ENCODE results near the gene RPTOR. TPM values are rescaled to one million over a fixed set of nuclear protein-coding genes. Genes with fewer than 3 reads are reported as not detected.
"Not testable (repeated sequence)": the region's sequence is repeated elsewhere in the genome, so short reads cannot be mapped to it uniquely, and the experiment has no call there.

RPTOR gene
- total RNA-seq, 1 donor from 2014 or later, result 66.7 TPM

DNA sequence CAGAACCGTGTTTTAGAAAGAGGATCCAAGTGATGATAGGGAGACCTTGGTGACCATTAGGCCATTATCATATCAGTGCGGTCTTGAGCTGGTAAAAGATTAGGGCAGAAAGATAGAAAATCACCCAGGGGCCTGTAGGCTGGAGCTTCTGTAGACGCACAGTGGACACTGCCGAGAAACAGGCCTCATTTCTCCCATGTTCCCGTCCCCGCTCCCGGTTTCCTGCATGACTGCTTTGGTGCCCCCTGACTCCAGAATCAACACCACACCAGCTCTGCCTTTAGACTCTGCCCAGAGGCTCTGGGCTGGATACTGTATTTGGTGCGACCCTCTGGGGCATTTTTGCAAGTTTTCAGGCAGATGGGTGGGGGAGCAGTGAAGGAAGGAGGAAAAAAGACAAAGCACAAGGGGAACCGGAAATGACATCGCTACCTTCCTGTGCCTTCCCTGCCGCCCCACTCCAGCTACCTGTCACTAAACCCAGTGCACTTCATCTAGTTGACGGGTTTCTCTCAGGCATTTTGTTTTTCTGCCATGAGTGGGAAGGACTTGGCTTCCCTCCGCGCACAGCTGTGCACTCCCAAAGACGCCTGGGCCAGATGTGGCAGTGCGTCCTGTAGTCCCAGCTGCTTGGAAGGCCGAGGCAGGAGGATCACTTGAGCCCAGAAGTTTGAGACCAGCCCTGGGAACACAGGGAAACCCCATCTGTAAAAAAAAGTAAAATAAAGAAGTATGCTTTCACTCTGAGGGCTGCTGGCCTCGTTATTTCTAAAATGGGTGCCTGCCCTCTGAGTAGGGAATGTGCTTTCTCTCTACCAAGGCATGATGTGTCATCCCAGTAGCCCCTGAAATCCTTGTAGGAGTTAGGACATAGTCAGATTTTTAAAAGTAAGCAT is 214.1 kb downstream of the RPTOR start:
- DNase-seq (ENCODE audit: low spot score), result no peak
- no peaks in the 10 kb centered on the region for H3K27me3 Mint-ChIP-seq (ENCODE audit: insufficient read depth)
- H3K9me3 Mint-ChIP-seq, result no peaks in the 10 kb centered on the region
- intact Hi-C loops (cut with micrococcal nuclease), result no loop called here
- H3K36me3 Mint-ChIP-seq (ENCODE audit: low read depth), result peaks cover 58% of the 10 kb centered on the region
- peak overlapping the region; percentile 94 for H3K27ac Mint-ChIP-seq
- peaks cover 84% of the 10 kb centered on the region for H3K4me1 Mint-ChIP-seq (ENCODE audit: low read depth)
- H3K4me3 Mint-ChIP-seq, result peak overlapping the region; percentile 37

GRCh38 chr17:80759377-80759673 is 214.7 kb downstream of the RPTOR start:
- H3K27me3 Mint-ChIP-seq (ENCODE audit: insufficient read depth), result no peaks in the 10 kb centered on the region
- no peak for DNase-seq (ENCODE audit: low spot score)
- H3K27ac Mint-ChIP-seq, result peak overlapping the region; percentile 94
- peaks cover 81% of the 10 kb centered on the region for H3K4me1 Mint-ChIP-seq (ENCODE audit: low read depth)
- peak overlapping the region; percentile 43 for H3K4me3 Mint-ChIP-seq
- H3K36me3 Mint-ChIP-seq (ENCODE audit: low read depth), result peaks cover 52% of the 10 kb centered on the region
- H3K9me3 Mint-ChIP-seq, result no peaks in the 10 kb centered on the region
- intact Hi-C loops (cut with micrococcal nuclease), result no loop called here

GRCh38 chr17:80760511-80760911 is 215.9 kb downstream of the RPTOR start:
- no peaks in the 10 kb centered on the region for H3K27me3 Mint-ChIP-seq (ENCODE audit: insufficient read depth)
- intact Hi-C loops (cut with micrococcal nuclease), result loop anchor here (2.0 kb wide), 4 partner anchors 14 to 156 kb away; no protein-coding TSS in a partner anchor
- H3K4me3 Mint-ChIP-seq, result peak overlapping the region; percentile 15
- peaks cover 81% of the 10 kb centered on the region for H3K4me1 Mint-ChIP-seq (ENCODE audit: low read depth)
- DNase-seq (ENCODE audit: low spot score), result no peak
- H3K27ac Mint-ChIP-seq, result peak overlapping the region; percentile 99
- peaks cover 48% of the 10 kb centered on the region for H3K36me3 Mint-ChIP-seq (ENCODE audit: low read depth)
- no peaks in the 10 kb centered on the region for H3K9me3 Mint-ChIP-seq

DNA sequence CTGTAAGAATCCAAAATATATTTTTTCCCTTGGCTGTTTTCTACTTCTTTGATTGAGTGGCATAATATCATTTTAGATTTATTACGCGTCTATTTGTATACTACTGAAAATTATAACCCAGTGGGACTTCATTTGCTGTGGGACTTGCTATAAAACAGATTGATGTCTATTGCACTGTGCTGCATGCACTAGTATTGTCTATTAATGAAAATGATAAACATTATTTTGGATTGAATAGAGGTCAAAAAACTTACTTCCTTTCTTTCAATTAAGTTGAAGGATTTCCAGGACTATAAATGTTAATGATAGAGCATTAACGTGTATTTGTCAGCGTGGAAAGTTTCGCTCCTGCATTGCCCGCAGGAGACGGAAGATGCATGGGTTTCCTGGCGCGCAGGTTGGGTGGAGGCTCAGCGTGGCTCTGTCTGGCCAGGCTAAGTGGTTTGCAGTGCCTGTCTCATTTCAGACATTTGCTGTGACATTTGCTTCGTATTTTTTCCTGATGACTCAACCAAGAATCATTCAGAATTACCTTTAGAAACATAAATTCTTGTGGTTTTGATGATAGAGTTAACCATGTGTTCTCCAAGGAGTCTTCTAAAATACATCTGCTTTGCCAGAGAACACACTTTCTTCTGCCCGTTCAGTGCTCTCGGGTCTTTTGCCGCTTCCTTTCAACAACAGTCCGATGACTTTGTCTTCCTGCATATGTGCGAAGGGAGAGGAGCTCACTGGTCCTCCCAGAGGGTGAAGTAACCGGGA is 216.7 kb downstream of the RPTOR start:
- intact Hi-C loops (cut with micrococcal nuclease), result loop anchor here (1.0 to 2.0 kb wide), 10 partner anchors 14 to 186 kb away; no protein-coding TSS in a partner anchor
- H3K27me3 Mint-ChIP-seq (ENCODE audit: insufficient read depth), result no peaks in the 10 kb centered on the region
- H3K36me3 Mint-ChIP-seq (ENCODE audit: low read depth), result peaks cover 43% of the 10 kb centered on the region
- peak; percentile 71 for DNase-seq (ENCODE audit: low spot score)
- peaks cover 81% of the 10 kb centered on the region for H3K4me1 Mint-ChIP-seq (ENCODE audit: low read depth)
- peak overlapping the region; percentile 99 for H3K27ac Mint-ChIP-seq
- H3K9me3 Mint-ChIP-seq, result no peaks in the 10 kb centered on the region
- H3K4me3 Mint-ChIP-seq, result peak overlapping the region; percentile 77

DNA sequence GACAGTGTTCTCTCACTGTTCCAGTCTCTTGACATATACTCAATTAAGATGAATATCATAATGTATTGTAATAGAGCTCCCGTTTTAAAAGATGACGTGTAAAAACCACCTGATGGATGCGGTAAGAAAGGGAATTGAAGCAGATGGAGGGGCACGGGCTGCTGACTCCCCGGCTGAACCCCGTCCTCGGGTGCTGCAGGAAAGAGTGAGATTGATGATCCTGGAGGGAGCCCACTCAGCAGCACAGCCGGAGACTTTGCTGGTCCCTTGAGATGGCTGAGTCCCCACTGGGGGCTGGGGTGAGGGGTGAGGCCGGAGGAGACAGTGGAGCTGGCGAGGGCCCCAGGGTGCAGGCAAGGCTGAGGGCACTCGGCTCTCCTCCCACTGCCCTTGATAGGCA is 217.4 kb downstream of the RPTOR start:
- peaks cover 82% of the 10 kb centered on the region for H3K4me1 Mint-ChIP-seq (ENCODE audit: low read depth)
- intact Hi-C loops (cut with micrococcal nuclease), result no loop called here

DNA sequence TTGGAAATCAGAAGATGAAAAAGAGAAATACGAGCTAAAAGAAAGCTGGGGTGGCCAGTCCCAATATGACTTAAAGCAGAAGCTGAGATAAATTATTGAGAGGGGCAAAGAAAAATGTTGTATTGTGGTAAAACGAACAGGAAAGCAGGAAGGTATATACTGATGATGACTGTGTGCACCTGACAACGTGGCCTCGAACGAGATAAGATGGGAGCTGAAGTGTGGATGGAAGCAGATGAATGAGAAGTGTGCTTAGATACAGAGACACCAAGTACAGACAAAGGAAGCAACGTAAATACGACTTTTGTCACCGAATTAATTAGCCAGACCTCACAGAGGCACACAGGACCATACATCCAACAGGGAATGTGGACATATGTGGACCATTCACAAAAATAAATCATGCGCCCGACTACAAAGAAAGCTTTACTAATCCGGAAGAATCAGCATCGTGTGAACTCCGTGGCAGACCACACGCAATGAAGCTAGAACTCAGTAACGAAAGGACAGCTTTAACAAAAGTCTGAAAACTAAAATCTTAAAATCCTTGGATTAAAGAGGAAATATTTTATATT is 218.7 kb downstream of the RPTOR start:
- intact Hi-C loops (cut with micrococcal nuclease), result no loop called here
- DNase-seq (ENCODE audit: low spot score), result no peak
- H3K27ac Mint-ChIP-seq, result peak overlapping the region; percentile 97
- no peaks in the 10 kb centered on the region for H3K9me3 Mint-ChIP-seq
- H3K4me3 Mint-ChIP-seq, result peak overlapping the region; percentile 48
- H3K27me3 Mint-ChIP-seq (ENCODE audit: insufficient read depth), result no peaks in the 10 kb centered on the region
- H3K4me1 Mint-ChIP-seq (ENCODE audit: low read depth), result peaks cover 75% of the 10 kb centered on the region
- H3K36me3 Mint-ChIP-seq (ENCODE audit: low read depth), result peaks cover 29% of the 10 kb centered on the region

More for the DNA sequence above, 217.4 kb downstream of the RPTOR start:
- DNase-seq (ENCODE audit: low spot score), result no peak
- Mint-ChIP-seq H3K27me3 (ENCODE audit: insufficient read depth) (no peaks in the 10 kb centered on the region), H3K36me3 (ENCODE audit: low read depth) (peaks cover 38% of the 10 kb centered on the region), H3K4me3 (peak overlapping the region; percentile 77), H3K9me3 (no peaks in the 10 kb centered on the region), H3K27ac (peak overlapping the region; percentile 99)

- H3K4me1 Mint-ChIP-seq (ENCODE audit: low read depth), result peaks cover 74% of the 10 kb centered on the region
- H3K4me3 Mint-ChIP-seq, result peak overlapping the region; percentile 61
- not testable (repeated sequence) for H3K27me3 Mint-ChIP-seq (ENCODE audit: insufficient read depth); DNase-seq (ENCODE audit: low spot score); H3K9me3 Mint-ChIP-seq
- H3K36me3 Mint-ChIP-seq (ENCODE audit: low read depth), result peaks cover 26% of the 10 kb centered on the region
- intact Hi-C loops (cut with micrococcal nuclease), result loop anchor here (1.0 kb wide), 1 partner anchor 10 kb away; no protein-coding TSS in a partner anchor
- H3K27ac Mint-ChIP-seq, result peak overlapping the region; percentile 92
Observed at GRCh38 chr17:80764627-80765145, 220.0 kb downstream of the RPTOR start.

- Mint-ChIP-seq H3K4me3 (peak overlapping the region; percentile 61), H3K36me3 (ENCODE audit: low read depth) (peaks cover 25% of the 10 kb centered on the region), H3K27me3 (ENCODE audit: insufficient read depth) (no peaks in the 10 kb centered on the region), H3K27ac (peak overlapping the region; percentile 92), H3K9me3 (no peaks in the 10 kb centered on the region), H3K4me1 (ENCODE audit: low read depth) (peaks cover 71% of the 10 kb centered on the region)
- no peak for DNase-seq (ENCODE audit: low spot score)
- intact Hi-C loops (cut with micrococcal nuclease), result loop anchor here (1.0 kb wide), 1 partner anchor 9 kb away; no protein-coding TSS in a partner anchor
Observed at GRCh38 chr17:80765241-80765961, 220.8 kb downstream of the RPTOR start.

DNA sequence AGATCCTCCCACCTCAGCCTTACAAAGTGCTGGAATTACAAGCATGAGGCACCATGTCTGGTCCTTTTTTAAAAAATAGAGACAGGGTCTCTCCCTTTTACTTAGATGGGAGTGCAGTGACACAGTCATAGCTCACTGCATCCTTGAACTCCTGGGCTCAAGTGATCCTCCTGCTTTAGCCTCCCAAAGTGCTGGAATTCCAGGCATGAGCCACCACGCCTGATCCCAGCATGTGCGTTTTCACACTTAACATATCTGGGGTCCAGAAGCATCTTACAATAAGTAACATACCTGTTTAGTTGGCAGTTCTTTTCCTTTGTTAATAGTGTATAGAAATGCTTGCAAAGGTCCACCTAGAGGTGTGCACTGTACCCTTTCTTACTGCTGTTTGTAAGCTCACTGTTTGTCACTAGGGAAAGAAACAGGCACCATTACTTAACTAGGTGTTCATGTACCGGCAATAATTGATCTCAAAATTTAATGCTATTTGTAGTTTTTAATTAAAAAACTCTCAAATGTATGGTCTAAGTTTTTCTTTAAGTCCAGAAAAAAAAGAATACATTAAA is 221.7 kb downstream of the RPTOR start:
- no peak for DNase-seq (ENCODE audit: low spot score)
- intact Hi-C loops (cut with micrococcal nuclease), result no loop called here
- Mint-ChIP-seq H3K36me3 (ENCODE audit: low read depth) (peaks cover 34% of the 10 kb centered on the region), H3K27ac (peak overlapping the region; percentile 92), H3K4me3 (peak overlapping the region; percentile 61), H3K27me3 (ENCODE audit: insufficient read depth) (no peaks in the 10 kb centered on the region), H3K4me1 (ENCODE audit: low read depth) (peaks cover 71% of the 10 kb centered on the region), H3K9me3 (no peaks in the 10 kb centered on the region)

DNA sequence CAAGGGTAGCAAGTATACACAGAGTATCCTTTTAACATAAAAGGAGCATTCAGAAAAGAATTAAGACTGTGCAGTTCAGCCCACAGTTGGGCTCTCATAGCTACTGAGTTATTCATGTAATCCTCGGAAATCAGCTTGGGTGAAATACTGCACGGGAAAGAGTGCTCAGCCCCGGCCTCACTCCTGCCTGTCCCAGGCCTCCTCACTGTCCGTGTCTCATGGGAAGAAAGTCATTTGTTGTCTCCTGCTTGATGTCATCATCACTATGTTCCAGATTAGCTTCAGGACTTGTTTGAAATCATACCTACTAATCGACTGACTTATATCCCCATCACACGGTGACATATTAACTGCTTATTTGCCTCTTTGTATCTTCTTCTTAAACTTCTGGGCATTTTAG is 223.8 kb downstream of the RPTOR start:
- DNase-seq (ENCODE audit: low spot score), result no peak
- H3K9me3 Mint-ChIP-seq, result no peaks in the 10 kb centered on the region
- intact Hi-C loops (cut with micrococcal nuclease), result no loop called here
- H3K36me3 Mint-ChIP-seq (ENCODE audit: low read depth), result peaks cover 30% of the 10 kb centered on the region
- H3K4me3 Mint-ChIP-seq, result no peak overlapping the region
- no peaks in the 10 kb centered on the region for H3K27me3 Mint-ChIP-seq (ENCODE audit: insufficient read depth)
- H3K4me1 Mint-ChIP-seq (ENCODE audit: low read depth), result peaks cover 70% of the 10 kb centered on the region
- peak overlapping the region; percentile 2 for H3K27ac Mint-ChIP-seq

- Mint-ChIP-seq H3K36me3 (ENCODE audit: low read depth) (peaks cover 29% of the 10 kb centered on the region), H3K4me3 (no peak overlapping the region), H3K9me3 (no peaks in the 10 kb centered on the region), H3K27me3 (ENCODE audit: insufficient read depth) (no peaks in the 10 kb centered on the region), H3K4me1 (ENCODE audit: low read depth) (peaks cover 71% of the 10 kb centered on the region), H3K27ac (no peak overlapping the region)
- no peak for DNase-seq (ENCODE audit: low spot score)
- intact Hi-C loops (cut with micrococcal nuclease), result no loop called here
Observed at GRCh38 chr17:80768936-80769335, 224.3 kb downstream of the RPTOR start.

- no peaks in the 10 kb centered on the region for H3K9me3 Mint-ChIP-seq
- intact Hi-C loops (cut with micrococcal nuclease), result no loop called here
- H3K27ac Mint-ChIP-seq, result no peak overlapping the region
- H3K36me3 Mint-ChIP-seq (ENCODE audit: low read depth), result peaks cover 32% of the 10 kb centered on the region
- H3K27me3 Mint-ChIP-seq (ENCODE audit: insufficient read depth), result no peaks in the 10 kb centered on the region
- peaks cover 77% of the 10 kb centered on the region for H3K4me1 Mint-ChIP-seq (ENCODE audit: low read depth)
- H3K4me3 Mint-ChIP-seq, result no peak overlapping the region
- no peak for DNase-seq (ENCODE audit: low spot score)
Observed at GRCh38 chr17:80769516-80769915, 224.9 kb downstream of the RPTOR start.

All from activated T-helper 1 cell treated with anti-CD3 and anti-CD28 coated beads, Interleukin-12 subunit alpha, Interleukin-12 subunit beta, Interleukin-2, Interleukin-4 antibody, amounts not matched to agents 30 ng/mL and 10 ng/mL and 1 ng/mL, durations not matched to agents 14 hours and 24 hours and 36 hours (primary cell).